ENCODE measurements around the gene HEPHL1.

Gene HEPHL1

DNA sequence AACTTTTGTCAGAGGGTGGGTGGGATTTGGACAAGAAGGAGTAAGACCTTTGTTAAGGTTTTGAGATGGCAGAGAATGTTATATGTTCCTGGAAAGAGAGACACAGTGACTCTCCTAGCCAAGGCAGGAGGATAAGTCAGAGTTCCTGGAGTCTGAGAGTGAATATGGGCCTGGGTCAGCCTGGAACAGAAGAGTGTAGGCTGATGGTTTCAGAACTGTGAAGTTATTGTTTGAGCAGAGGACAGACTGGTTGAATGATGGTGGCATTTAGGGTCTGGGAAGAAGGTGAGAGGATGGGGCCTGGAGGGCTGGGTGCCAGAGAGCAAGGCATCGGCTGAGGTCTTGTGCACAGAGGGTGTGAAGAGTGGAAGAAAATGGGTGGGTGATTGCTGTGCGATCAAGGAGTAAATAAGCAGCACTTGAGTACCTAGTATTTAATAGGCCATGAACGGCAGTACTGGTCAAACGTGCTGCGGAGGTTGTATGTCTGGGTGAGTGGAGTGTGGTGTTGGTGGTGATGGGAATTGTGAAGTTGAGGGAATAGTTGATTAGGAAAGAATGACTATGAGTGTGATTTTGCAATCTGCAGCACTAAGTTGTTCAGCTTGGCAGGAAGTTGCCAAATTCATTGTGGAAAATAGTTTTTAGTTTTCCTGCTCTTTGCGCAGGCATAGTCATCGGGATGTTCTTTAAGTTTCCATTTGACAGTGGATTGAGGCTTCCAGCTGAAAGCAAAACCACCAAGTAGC lies 109.3 kb downstream of the HEPHL1 start:
- Histone ChIP-seq H3K27ac (ENCODE audit: low read depth, low read length, poor library complexity, severe bottlenecking) (no peak overlapping the region), H2AFZ (ENCODE audit: low read length) (no peak overlapping the region)

GRCh38 chr11:94131047-94131717 lies 110.0 kb downstream of the HEPHL1 start:
- no peak for TF ChIP-seq CTCF (IDR thresholded peaks at IDR 0.05; ENCODE audit: low read length)
- Histone ChIP-seq H2AFZ (ENCODE audit: low read length) (no peak overlapping the region), H3K9ac (ENCODE audit: low read length) (no peak overlapping the region), H3F3A (ENCODE audit: insufficient read depth, low read length) (no peaks in the 10 kb centered on the region), H3K36me3 (ENCODE audit: insufficient read depth, low read length) (no peaks in the 10 kb centered on the region), H3K27me3 (ENCODE audit: insufficient read depth, low read length) (no peaks in the 10 kb centered on the region), H4K20me1 (ENCODE audit: insufficient read depth, low read length) (no peaks in the 10 kb centered on the region), H3K9me3 (ENCODE audit: low read length) (no peaks in the 10 kb centered on the region), H3K9me2 (ENCODE audit: low read depth, low read length) (no peaks in the 10 kb centered on the region), H3K4me3 (ENCODE audit: low read depth, low read length, poor library complexity, severe bottlenecking) (peak overlapping the region; percentile 83), H3K79me2 (ENCODE audit: insufficient read depth, low read length) (0 out of 2 replicates have a peak, but pooled peaks cover 7% of the 10 kb centered on the region), H3K4me2 (ENCODE audit: low read length) (peak overlapping the region; percentile 97; the same call in 1 of the 2 replicates), H3K27ac (ENCODE audit: low read depth, low read length, poor library complexity, severe bottlenecking) (no peak overlapping the region), H3K4me1 (ENCODE audit: insufficient read depth, low read length, severe bottlenecking) (peaks cover 31% of the 10 kb centered on the region)

More for the DNA sequence above, 109.3 kb downstream of the HEPHL1 start:
- Histone ChIP-seq H3K9me3 (ENCODE audit: low read length) (no peaks in the 10 kb centered on the region), H3K79me2 (ENCODE audit: insufficient read depth, low read length) (0 out of 2 replicates have a peak, but pooled peaks cover 7% of the 10 kb centered on the region), H3K9ac (ENCODE audit: low read length) (no peak overlapping the region; the same call in 1 of the 2 replicates), H3F3A (ENCODE audit: insufficient read depth, low read length) (no peaks in the 10 kb centered on the region), H3K4me3 (ENCODE audit: low read depth, low read length, poor library complexity, severe bottlenecking) (peak overlapping the region; percentile 83), H3K4me2 (ENCODE audit: low read length) (peak overlapping the region; percentile 97), H3K9me2 (ENCODE audit: low read depth, low read length) (no peaks in the 10 kb centered on the region), H3K4me1 (ENCODE audit: insufficient read depth, low read length, severe bottlenecking) (peaks cover 31% of the 10 kb centered on the region), H3K27me3 (ENCODE audit: insufficient read depth, low read length) (no peaks in the 10 kb centered on the region), H3K36me3 (ENCODE audit: insufficient read depth, low read length) (no peaks in the 10 kb centered on the region), H4K20me1 (ENCODE audit: insufficient read depth, low read length) (no peaks in the 10 kb centered on the region)
- TF ChIP-seq CTCF (IDR thresholded peaks at IDR 0.05; ENCODE audit: low read length) (no peak), EZH2 (IDR thresholded peaks at IDR 0.05; ENCODE audit: borderline replicate concordance, low read length) (no peak)

- no peak overlapping the region for H2AFZ ChIP-seq (ENCODE audit: low read length)
- H3K9me2 ChIP-seq (ENCODE audit: low read depth, low read length) = no peaks in the 10 kb centered on the region
- TF ChIP-seq EZH2 (IDR thresholded peaks at IDR 0.05; ENCODE audit: borderline replicate concordance, low read length) = no peak
- no peak for TF ChIP-seq CTCF (IDR thresholded peaks at IDR 0.05; ENCODE audit: low read length)
- H3K27ac ChIP-seq (ENCODE audit: low read depth, low read length, poor library complexity, severe bottlenecking) = no peak overlapping the region
- 0 out of 2 replicates have a peak, but pooled peaks cover 7% of the 10 kb centered on the region for H3K79me2 ChIP-seq (ENCODE audit: insufficient read depth, low read length)
- H4K20me1 ChIP-seq (ENCODE audit: insufficient read depth, low read length) = no peaks in the 10 kb centered on the region
- H3K36me3 ChIP-seq (ENCODE audit: insufficient read depth, low read length) = no peaks in the 10 kb centered on the region
- H3K9me3 ChIP-seq (ENCODE audit: low read length) = no peaks in the 10 kb centered on the region
- no peaks in the 10 kb centered on the region for H3K27me3 ChIP-seq (ENCODE audit: insufficient read depth, low read length)
- H3K4me3 ChIP-seq (ENCODE audit: low read depth, low read length, poor library complexity, severe bottlenecking) = no peak overlapping the region
- no peaks in the 10 kb centered on the region for H3F3A ChIP-seq (ENCODE audit: insufficient read depth, low read length)
- no peak overlapping the region for H3K9ac ChIP-seq (ENCODE audit: low read length)
- peak overlapping the region; percentile 97; the same call in 1 of the 2 replicates for H3K4me2 ChIP-seq (ENCODE audit: low read length)
- H3K4me1 ChIP-seq (ENCODE audit: insufficient read depth, low read length, severe bottlenecking) = peaks cover 31% of the 10 kb centered on the region
Measured at GRCh38 chr11:94131718-94132115, 110.6 kb downstream of the HEPHL1 start.

Measured in OCI-LY1 (cell line).